SH-SY5Y (cell line): ENCODE results near the gene UGT1A7.

ENCODE experiments used
- GATA2 ChIP-seq: IDR thresholded peaks from 2 replicates; pipeline ENCODE4 v1.6.1; 2011; ENCODE audit warnings: mild to moderate bottlenecking, low read depth, low read length
- GATA3 ChIP-seq: IDR thresholded peaks from 2 replicates; pipeline ENCODE4 v1.6.1; 2011; ENCODE audit warnings: low read depth, mild to moderate bottlenecking, low read length, moderate library complexity

DNA sequence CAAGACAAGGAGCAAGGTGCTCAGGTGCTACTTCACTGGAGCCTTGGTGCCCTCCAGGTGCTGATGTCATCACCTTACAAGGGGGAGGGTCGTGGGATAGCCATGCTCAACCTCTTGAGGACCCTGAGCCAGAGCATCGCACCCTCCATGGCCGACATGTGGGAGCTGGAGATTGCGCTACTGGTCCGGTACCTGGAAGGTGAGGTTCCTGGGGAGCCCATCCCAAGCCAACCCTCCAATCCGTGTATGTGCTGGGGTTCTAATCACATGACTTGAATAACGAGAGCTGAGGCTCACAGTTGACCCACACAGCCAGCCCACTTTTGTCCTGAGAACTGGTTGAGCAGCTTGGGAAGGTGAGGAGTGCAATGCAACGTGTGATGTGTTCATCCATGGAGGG lies 122.3 kb downstream of the UGT1A7 start:
- TF ChIP-seq GATA2 (no peak), GATA3 (no peak)
